Endothelial cell (in vitro differentiated cells): ENCODE results near the gene SSTR3. TPM values are rescaled to one million over a fixed set of nuclear protein-coding genes. Genes with fewer than 3 reads are reported as not detected.
A peak's percentile ranks its signal among the peaks of the same experiment; 100 is the strongest.

Experiments used
- DNase-seq: peaks from one replicate; pipeline ENCODE4 v3.0.0; 2021; ENCODE audit warnings: low spot score
- H3K27ac Mint-ChIP-seq: one replicate; pipeline ENCODE4 v1.8.0; 2021; ENCODE audit warnings: mixed read lengths, inconsistent platforms; ENCODE audit not compliant: unreplicated experiment
- H3K27me3 Mint-ChIP-seq: one replicate; pipeline ENCODE4 v1.8.0; 2021; ENCODE audit warnings: mild to moderate bottlenecking, moderate library complexity, mixed read lengths, inconsistent platforms; ENCODE audit not compliant: unreplicated experiment
- H3K36me3 Mint-ChIP-seq: one replicate; pipeline ENCODE4 v1.8.0; 2021; ENCODE audit warnings: mild to moderate bottlenecking, low read depth, mixed read lengths, inconsistent platforms; ENCODE audit not compliant: unreplicated experiment
- H3K4me1 Mint-ChIP-seq: one replicate; pipeline ENCODE4 v1.8.0; 2021; ENCODE audit warnings: mild to moderate bottlenecking, mixed read lengths, inconsistent platforms; ENCODE audit not compliant: unreplicated experiment
- H3K4me3 Mint-ChIP-seq: one replicate; pipeline ENCODE4 v1.8.0; 2021; ENCODE audit warnings: mild to moderate bottlenecking, mixed read lengths, inconsistent platforms; ENCODE audit not compliant: unreplicated experiment
- H3K9me3 Mint-ChIP-seq: one replicate; pipeline ENCODE4 v1.8.0; 2021; ENCODE audit warnings: mixed read lengths, inconsistent platforms; ENCODE audit not compliant: unreplicated experiment
- total RNA-seq: library from RNA; stranded (reverse); fragmentation: NEBNext Ultra II Directional; extraction: Animal tissue kit (Norgen Biotek cat#: 25700); gene quantifications from one replicate; pipeline ENCODE4 v1.2.1, GENCODE V29; 2021; ENCODE audit not compliant: unreplicated experiment
- TF ChIP-seq, protein P1 (sequence below): fragments of 200-600 bp; sonication (generic); IDR thresholded peaks from one replicate; pipeline ENCODE4 v1.5.0; 2021; ENCODE audit warnings: antibody characterized with exemption; ENCODE audit not compliant: unreplicated experiment

Gene SSTR3
- total RNA-seq, 1 donor from 2014 or later = 0.13 TPM

DNA sequence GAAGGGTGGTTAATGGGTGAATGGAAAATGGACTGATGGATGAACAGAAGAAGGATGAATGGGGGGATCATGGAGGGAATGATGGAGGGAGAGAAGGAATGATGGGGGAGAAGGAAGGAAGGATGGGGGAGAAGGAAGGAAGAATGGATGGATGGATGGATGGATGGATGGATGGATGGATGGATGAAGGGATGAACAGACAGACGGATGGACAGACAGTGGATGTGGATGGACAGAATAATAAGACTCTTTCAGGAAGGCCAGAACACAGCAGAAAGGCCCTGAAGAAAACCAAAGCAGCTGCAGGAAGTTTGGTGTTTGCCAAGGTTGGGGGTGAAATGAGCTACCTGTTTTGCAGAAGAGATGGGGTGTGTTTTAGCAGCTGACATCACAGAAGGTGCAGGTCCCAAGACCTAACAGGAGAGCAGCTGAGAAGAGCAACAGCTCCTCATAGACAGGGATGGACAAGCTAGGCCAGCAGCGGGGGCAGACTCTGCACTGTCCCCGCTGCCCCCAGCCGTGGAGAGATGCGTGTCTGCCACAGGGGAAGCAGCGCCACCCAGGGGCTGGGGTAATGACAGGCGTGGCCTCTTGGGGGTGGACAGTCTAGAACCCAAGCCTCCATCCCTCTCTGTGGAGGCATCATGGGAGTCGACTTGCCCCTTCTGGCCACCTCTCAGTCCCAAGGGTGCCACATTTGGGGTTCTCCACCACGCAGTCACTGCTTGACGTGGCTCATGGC lies 42.2 kb downstream of the SSTR3 start:
- no peaks in the 10 kb centered on the region for H3K4me1 Mint-ChIP-seq
- peaks cover 9% of the 10 kb centered on the region for H3K27me3 Mint-ChIP-seq
- H3K36me3 Mint-ChIP-seq = no peaks in the 10 kb centered on the region
- peak overlapping the region; percentile 20 for H3K27ac Mint-ChIP-seq
- H3K4me3 Mint-ChIP-seq = no peak overlapping the region
- DNase-seq = no peak
- H3K9me3 Mint-ChIP-seq = no peaks in the 10 kb centered on the region
- TF ChIP-seq, protein P1, sequence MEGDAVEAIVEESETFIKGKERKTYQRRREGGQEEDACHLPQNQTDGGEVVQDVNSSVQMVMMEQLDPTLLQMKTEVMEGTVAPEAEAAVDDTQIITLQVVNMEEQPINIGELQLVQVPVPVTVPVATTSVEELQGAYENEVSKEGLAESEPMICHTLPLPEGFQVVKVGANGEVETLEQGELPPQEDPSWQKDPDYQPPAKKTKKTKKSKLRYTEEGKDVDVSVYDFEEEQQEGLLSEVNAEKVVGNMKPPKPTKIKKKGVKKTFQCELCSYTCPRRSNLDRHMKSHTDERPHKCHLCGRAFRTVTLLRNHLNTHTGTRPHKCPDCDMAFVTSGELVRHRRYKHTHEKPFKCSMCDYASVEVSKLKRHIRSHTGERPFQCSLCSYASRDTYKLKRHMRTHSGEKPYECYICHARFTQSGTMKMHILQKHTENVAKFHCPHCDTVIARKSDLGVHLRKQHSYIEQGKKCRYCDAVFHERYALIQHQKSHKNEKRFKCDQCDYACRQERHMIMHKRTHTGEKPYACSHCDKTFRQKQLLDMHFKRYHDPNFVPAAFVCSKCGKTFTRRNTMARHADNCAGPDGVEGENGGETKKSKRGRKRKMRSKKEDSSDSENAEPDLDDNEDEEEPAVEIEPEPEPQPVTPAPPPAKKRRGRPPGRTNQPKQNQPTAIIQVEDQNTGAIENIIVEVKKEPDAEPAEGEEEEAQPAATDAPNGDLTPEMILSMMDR = no peak

- no peak overlapping the region for H3K27ac Mint-ChIP-seq
- H3K27me3 Mint-ChIP-seq = peaks cover 9% of the 10 kb centered on the region
- H3K9me3 Mint-ChIP-seq = no peaks in the 10 kb centered on the region
- H3K36me3 Mint-ChIP-seq = no peaks in the 10 kb centered on the region
- H3K4me1 Mint-ChIP-seq = no peaks in the 10 kb centered on the region
- no peak overlapping the region for H3K4me3 Mint-ChIP-seq
- TF ChIP-seq, protein P1 = no peak
- DNase-seq = no peak
These were observed 42.9 kb downstream of the SSTR3 start for GRCh38 chr22:37169406-37169805.

DNA sequence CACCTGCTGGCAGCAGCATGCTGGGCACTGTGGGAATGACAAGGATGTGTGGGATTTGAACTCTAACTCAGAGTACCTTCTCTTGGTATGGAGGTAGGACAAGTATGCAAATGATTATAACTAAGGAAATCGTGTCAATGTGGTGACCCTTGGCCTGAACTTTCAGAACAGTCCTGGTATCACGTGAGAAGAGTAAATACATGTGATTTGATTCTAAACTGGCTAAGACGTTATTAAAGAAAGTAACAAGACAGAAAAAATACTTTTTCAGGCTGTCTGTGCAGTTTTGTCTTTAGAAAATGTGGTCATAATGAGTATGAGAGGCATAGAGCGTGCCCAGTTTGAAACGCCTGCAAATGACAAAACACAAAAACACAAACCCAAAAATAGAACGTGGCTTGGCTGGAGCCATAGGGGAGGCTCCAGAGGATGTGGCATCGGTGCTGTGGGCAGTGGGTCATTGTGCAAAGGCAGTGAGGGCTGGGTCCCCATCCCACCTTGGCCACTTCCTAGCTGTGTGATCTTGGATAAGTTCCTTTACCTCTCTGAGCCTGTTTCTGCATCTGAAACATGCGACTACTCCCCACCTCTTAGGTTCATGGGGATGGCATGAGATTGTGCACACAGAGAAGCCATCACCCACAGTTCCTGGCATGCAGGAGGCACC lies 44.2 kb downstream of the SSTR3 start:
- H3K27me3 Mint-ChIP-seq = peaks cover 7% of the 10 kb centered on the region
- H3K36me3 Mint-ChIP-seq = no peaks in the 10 kb centered on the region
- no peak overlapping the region for H3K4me3 Mint-ChIP-seq
- TF ChIP-seq, protein P1 = no peak
- no peak overlapping the region for H3K27ac Mint-ChIP-seq
- H3K9me3 Mint-ChIP-seq = no peaks in the 10 kb centered on the region
- H3K4me1 Mint-ChIP-seq = no peaks in the 10 kb centered on the region
- no peak for DNase-seq

DNA sequence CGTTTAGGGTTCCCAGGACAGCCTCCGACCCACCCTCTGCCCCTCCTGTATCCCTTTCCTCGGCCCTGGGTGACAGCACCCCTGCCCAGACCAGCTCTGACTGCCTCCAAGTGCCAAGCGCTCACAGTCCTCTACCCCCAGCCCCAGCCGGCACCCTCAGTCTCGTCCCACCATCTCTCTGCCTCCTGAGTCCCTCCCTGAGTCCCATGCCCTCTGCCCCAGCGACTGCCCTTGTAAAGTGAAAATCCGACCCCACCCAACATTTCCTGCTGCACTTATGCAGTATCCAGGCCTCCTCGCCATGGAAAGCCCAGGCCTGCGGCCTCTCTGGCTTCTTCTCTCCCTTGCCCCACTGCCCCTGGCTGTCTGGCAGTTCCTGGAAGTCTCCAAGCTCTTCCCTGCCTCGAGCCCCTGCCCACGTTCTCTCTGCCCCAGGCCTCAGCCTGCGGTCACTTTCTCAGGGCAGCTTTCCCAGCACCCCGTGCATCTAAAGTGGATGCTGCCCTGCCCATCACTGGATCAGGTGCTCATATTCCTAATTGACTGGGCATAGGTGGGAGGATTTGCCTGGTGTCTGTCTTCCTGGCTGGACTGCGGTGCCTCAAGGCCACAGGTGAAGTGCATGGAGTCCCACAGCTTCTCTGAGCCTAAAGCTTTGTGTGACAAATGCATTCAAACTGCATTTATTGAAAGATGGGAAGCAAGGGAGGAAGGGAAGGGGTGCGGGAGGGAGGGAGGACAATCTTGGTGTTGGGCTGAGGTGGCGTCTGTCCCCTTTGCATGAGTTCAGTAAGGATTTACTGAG lies 44.9 kb downstream of the SSTR3 start:
- H3K36me3 Mint-ChIP-seq = no peaks in the 10 kb centered on the region
- no peaks in the 10 kb centered on the region for H3K4me1 Mint-ChIP-seq
- H3K27ac Mint-ChIP-seq = no peak overlapping the region
- TF ChIP-seq, protein P1 = no peak
- H3K9me3 Mint-ChIP-seq = no peaks in the 10 kb centered on the region
- DNase-seq = no peak
- H3K4me3 Mint-ChIP-seq = no peak overlapping the region
- peaks cover 5% of the 10 kb centered on the region for H3K27me3 Mint-ChIP-seq
